Vagina (tissue), 2 donors: Measurements from ENCODE around the gene LRRIQ1.

Source experiments
- POLR2A ChIP-seq, 2 donors: fragments of 450-650 bp; IDR thresholded peaks; one replicate each; pipeline ENCODE4 v1.6.1; 2017; ENCODE audit warnings: antibody characterized with exemption in 2 of 2, mild to moderate bottlenecking in 2 of 2, moderate library complexity in 2 of 2
- POLR2AphosphoS5 ChIP-seq, 2 donors: sonication (generic); formaldehyde crosslinking; IDR thresholded peaks; one replicate each; pipeline ENCODE4 v1.9.0; 2017; ENCODE audit warnings: antibody characterized with exemption in 2 of 2, mild to moderate bottlenecking in 2 of 2, low read depth in 1 of 2; ENCODE audit not compliant: insufficient read depth in 1 of 2
- TF ChIP-seq, protein P1 (sequence below), 3 experiments: fragments of 450-650 bp in 2 of 3; fragments of 200-600 bp in 1 of 3; sonication (generic) in 1 of 3; IDR thresholded peaks; one replicate each; pipeline ENCODE4 v1.5.1; 2017 to 2019; ENCODE audit warnings: antibody characterized with exemption in 3 of 3, mild to moderate bottlenecking in 2 of 3, moderate library complexity in 2 of 3

DNA sequence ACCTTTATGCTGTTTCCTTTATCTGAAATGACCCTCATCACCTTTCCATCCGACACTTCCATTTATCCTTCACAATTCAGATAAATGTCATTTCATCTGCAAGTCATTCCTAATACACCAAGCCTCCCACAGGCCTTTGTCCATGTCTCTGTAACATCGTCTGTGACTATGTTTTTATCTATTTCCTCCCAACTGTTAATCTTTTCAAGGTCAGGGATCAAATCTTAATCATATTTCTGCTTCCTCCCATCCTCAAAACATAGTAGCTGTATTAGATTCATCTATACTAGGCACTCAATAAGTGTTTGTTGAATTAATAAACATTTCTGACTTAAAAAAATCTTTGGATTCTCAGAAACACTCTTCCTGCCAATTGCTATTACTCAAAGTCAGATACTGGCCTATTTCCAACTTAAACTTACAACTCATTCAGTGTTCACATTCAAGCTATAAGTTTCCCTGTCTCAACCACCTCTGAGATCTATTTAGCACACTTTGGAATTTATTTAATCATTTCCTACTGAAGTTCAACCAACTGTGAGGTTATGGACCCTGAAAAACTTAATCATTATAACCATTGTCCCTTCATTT, 143.6 kb downstream of the LRRIQ1 start:
- no peak for TF ChIP-seq POLR2AphosphoS5 (IDR thresholded peaks at IDR 0.05; ENCODE audit: insufficient read depth in 1 of 2, low read depth in 1 of 2)
- TF ChIP-seq, protein P1, sequence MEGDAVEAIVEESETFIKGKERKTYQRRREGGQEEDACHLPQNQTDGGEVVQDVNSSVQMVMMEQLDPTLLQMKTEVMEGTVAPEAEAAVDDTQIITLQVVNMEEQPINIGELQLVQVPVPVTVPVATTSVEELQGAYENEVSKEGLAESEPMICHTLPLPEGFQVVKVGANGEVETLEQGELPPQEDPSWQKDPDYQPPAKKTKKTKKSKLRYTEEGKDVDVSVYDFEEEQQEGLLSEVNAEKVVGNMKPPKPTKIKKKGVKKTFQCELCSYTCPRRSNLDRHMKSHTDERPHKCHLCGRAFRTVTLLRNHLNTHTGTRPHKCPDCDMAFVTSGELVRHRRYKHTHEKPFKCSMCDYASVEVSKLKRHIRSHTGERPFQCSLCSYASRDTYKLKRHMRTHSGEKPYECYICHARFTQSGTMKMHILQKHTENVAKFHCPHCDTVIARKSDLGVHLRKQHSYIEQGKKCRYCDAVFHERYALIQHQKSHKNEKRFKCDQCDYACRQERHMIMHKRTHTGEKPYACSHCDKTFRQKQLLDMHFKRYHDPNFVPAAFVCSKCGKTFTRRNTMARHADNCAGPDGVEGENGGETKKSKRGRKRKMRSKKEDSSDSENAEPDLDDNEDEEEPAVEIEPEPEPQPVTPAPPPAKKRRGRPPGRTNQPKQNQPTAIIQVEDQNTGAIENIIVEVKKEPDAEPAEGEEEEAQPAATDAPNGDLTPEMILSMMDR (IDR thresholded peaks at IDR 0.05), result no peak
- no peak for TF ChIP-seq POLR2A (IDR thresholded peaks at IDR 0.05)
